Ascending aorta (tissue), 2 donors: Measurements from ENCODE around the gene PXYLP1. TPM values are rescaled to one million over a fixed set of nuclear protein-coding genes. Genes with fewer than 3 reads are reported as not detected.

ENCODE experiments used
- DNase-seq, 2 donors: peaks; one replicate each; pipeline ENCODE4 v3.0.0-alpha.2; 2019; ENCODE audit warnings: low spot score in 2 of 2
- H3K27ac ChIP-seq, 2 donors: fragments of 200-600 bp; sonication (generic); one replicate each; pipeline ENCODE4 v1.5.1; 2016 to 2017; ENCODE audit warnings: mild to moderate bottlenecking in 1 of 2
- H3K27me3 ChIP-seq: fragments of 200-600 bp; sonication (generic); one replicate; pipeline ENCODE4 v1.5.1; 2017
- H3K36me3 ChIP-seq, 2 donors: fragments of 200-600 bp; sonication (generic); one replicate each; pipeline ENCODE4 v1.5.1; 2016
- H3K4me1 ChIP-seq, 2 donors: fragments of 200-600 bp; sonication (generic); one replicate each; pipeline ENCODE4 v1.5.1; 2016 to 2017; ENCODE audit warnings: mild to moderate bottlenecking in 1 of 2
- H3K4me3 ChIP-seq, 2 donors: fragments of 200-600 bp; sonication (generic); one replicate each; pipeline ENCODE4 v1.5.1; 2016 to 2017; ENCODE audit warnings: mild to moderate bottlenecking in 1 of 2
- H3K9me3 ChIP-seq, 2 donors: fragments of 200-600 bp; sonication (generic); one replicate each; pipeline ENCODE4 v1.5.1; 2016
- CTCF ChIP-seq, 3 experiments: fragments of 200-600 bp in 2 of 3; fragments of 450-650 bp in 1 of 3; sonication (generic) in 2 of 3; IDR thresholded peaks; one replicate each; pipeline ENCODE4 v1.5.1; 2016 to 2019; ENCODE audit warnings: antibody characterized with exemption in 3 of 3, mild to moderate bottlenecking in 1 of 3, moderate library complexity in 1 of 3
- intact Hi-C: fragments of 100-400 bp; cut with DNase I; formaldehyde crosslinking; loops from one replicate; pipeline ENCODE4 v1.15.1; 2023
- total RNA-seq: library from RNA; depleted of rRNA; stranded (reverse); fragments of >200 nt; gene quantifications from one replicate; pipeline ENCODE4 v1.1.0, GENCODE V29; 2016

The PXYLP1 gene
- total RNA-seq, 1 donor from 2014 or later: 14.2 TPM

- no peak overlapping the region for H3K27ac ChIP-seq
- no peaks in the 10 kb centered on the region for H3K36me3 ChIP-seq
- DNase-seq: peak; percentile 84 to 99
- TF ChIP-seq CTCF (IDR thresholded peaks at IDR 0.05): peak; percentile 98 to 99 (median 99)
- intact Hi-C loops: loop anchor here (1.0 to 2.0 kb wide), 5 partner anchors 86 to 294 kb away; partner anchors contain the start of gene SPSB4
- H3K27me3 ChIP-seq: no peaks in the 10 kb centered on the region
- H3K4me3 ChIP-seq: no peak overlapping the region
- no peaks in the 10 kb centered on the region for H3K9me3 ChIP-seq
- no peaks in the 10 kb centered on the region for H3K4me1 ChIP-seq
Observed at GRCh38 chr3:141192345-141192744, 39.3 kb upstream of the PXYLP1 start.

DNA sequence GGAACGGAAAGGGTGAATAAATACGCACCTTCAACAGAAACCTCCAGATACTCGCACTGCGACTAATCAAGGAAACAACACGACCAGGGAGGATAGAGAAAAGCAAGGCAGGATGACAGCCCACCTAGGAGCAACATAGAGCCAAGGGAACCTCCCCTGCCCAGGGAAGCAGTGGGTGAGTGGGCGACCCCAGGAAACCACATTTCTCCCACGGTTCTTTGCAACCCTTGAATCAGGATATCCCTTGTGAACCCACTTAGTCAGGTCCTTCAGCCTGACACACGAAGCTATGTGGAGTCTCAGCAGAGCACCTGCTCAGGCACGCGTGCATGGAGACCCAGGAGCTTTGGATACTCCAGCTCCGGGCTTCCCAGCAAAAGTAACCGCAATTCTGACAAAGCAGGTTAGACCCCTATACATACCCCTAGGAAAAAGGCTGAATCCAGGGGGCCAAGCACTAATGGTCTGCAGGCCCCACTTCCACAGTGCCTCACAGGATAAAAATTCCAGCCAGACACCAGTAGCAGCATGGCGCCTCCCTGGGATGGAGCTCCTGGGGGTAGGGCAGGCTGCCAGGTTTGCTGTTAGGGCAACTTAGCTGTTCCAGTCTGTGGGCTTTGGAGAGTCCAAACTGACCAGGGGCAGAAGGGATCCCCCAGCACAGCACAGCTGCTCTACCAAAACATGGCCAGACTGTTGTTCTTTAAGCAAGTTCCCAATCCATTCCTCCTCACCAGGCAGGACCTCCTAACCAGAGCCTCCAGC is 38.4 kb upstream of the PXYLP1 start:
- DNase-seq: no peak
- Histone ChIP-seq H3K27me3 (no peaks in the 10 kb centered on the region), H3K9me3 (no peaks in the 10 kb centered on the region), H3K36me3 (no peaks in the 10 kb centered on the region), H3K4me3 (no peak overlapping the region), H3K27ac (no peak overlapping the region), H3K4me1 (no peaks in the 10 kb centered on the region)
- intact Hi-C loops: loop anchor here (2.0 kb wide), 2 partner anchors 86 to 142 kb away; partner anchors contain the start of gene SPSB4
- no peak for TF ChIP-seq CTCF (IDR thresholded peaks at IDR 0.05)

- Histone ChIP-seq H3K27ac (no peak overlapping the region), H3K4me3 (no peak overlapping the region), H3K36me3 (no peaks in the 10 kb centered on the region), H3K9me3 (no peaks in the 10 kb centered on the region), H3K4me1 (no peaks in the 10 kb centered on the region), H3K27me3 (no peaks in the 10 kb centered on the region)
- no peak for DNase-seq
- intact Hi-C loops: no loop called here
- TF ChIP-seq CTCF (IDR thresholded peaks at IDR 0.05): no peak
Observed at GRCh38 chr3:141201122-141201521, 30.5 kb upstream of the PXYLP1 start.

DNA sequence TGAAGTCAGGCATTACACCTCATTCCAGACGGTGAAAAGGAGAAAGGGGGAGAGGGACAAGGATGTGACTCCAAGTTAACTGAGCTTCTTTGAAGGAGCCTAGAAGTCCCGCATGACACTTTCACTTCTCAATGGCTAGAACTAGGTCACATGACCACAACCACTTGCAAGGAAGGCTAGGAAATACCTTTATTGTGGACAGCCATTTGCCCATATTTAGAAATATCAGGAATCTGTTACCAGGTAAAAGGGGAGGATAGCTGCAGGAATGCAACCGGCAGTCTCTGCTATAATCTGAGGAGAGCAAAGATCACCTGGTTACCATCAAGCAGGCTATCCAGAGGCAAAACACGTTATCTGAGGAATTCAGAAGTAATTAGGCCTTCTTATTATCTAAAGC is 28.9 kb upstream of the PXYLP1 start:
- no peaks in the 10 kb centered on the region for H3K27me3 ChIP-seq
- no peaks in the 10 kb centered on the region for H3K9me3 ChIP-seq
- no peaks in the 10 kb centered on the region for H3K36me3 ChIP-seq
- no peak overlapping the region for H3K4me3 ChIP-seq
- no peak for TF ChIP-seq CTCF (IDR thresholded peaks at IDR 0.05)
- DNase-seq: no peak
- no peaks in the 10 kb centered on the region for H3K4me1 ChIP-seq
- intact Hi-C loops: no loop called here
- no peak overlapping the region for H3K27ac ChIP-seq

DNA sequence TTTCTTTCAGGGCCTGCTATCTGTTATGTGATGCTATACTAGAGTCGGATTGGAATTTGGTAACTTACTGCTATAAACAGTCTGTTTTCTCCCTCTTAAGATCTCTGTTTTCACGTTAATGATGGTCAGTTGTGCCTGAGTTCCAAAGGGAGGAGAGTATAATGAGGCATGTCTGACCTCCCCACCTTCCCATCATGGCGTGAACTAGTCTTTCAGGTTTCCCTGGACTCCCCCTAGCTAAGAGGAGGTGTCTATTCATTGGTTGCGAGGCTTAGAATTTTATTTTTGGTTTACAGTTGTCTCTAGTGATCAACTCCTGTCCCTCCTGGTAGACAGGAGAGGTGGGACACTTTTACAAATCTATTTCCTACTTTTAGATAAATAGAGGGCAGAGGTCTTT is 27.8 kb upstream of the PXYLP1 start:
- Histone ChIP-seq H3K4me1 (no peaks in the 10 kb centered on the region), H3K36me3 (no peaks in the 10 kb centered on the region), H3K9me3 (no peaks in the 10 kb centered on the region), H3K27ac (no peak overlapping the region), H3K27me3 (no peaks in the 10 kb centered on the region), H3K4me3 (no peak overlapping the region)
- no peak for DNase-seq
- TF ChIP-seq CTCF (IDR thresholded peaks at IDR 0.05): no peak
- intact Hi-C loops: no loop called here
